Sigmoid colon (tissue), 4 donors: ENCODE data around the gene PKHD1.

ENCODE experiments used
- CTCF ChIP-seq, 4 experiments: fragments of 450-650 bp in 3 of 4; fragments of 200-600 bp in 1 of 4; IDR thresholded peaks; one replicate each; pipeline ENCODE4 v1.5.1; 2016 to 2019; ENCODE audit warnings: antibody characterized with exemption in 4 of 4, mild to moderate bottlenecking in 3 of 4, moderate library complexity in 2 of 4
- EP300 ChIP-seq, 4 donors: sonication (generic); formaldehyde crosslinking; IDR thresholded peaks; one replicate each; pipeline ENCODE4 v1.6.1; 2017; ENCODE audit warnings: antibody characterized with exemption in 4 of 4
- POLR2A ChIP-seq, 2 donors: fragments of 450-650 bp; IDR thresholded peaks; one replicate each; pipeline ENCODE4 v1.6.1; 2016; ENCODE audit warnings: antibody characterized with exemption in 2 of 2, mild to moderate bottlenecking in 2 of 2, moderate library complexity in 2 of 2
- POLR2AphosphoS5 ChIP-seq, 4 donors: sonication (generic); formaldehyde crosslinking; IDR thresholded peaks; one replicate each; pipeline ENCODE4 v1.6.1; 2017; ENCODE audit warnings: antibody characterized with exemption in 4 of 4

GRCh38 chr6:51778666-51779065, 308.7 kb downstream of the PKHD1 start:
- TF ChIP-seq CTCF (IDR thresholded peaks at IDR 0.05) (no peak), POLR2AphosphoS5 (IDR thresholded peaks at IDR 0.05) (no peak), POLR2A (IDR thresholded peaks at IDR 0.05) (no peak), EP300 (IDR thresholded peaks at IDR 0.05) (no peak)
